ENCODE data around the gene MACC1. TPM values are rescaled to one million over a fixed set of nuclear protein-coding genes. Genes with fewer than 3 reads are reported as not detected.

The MACC1 gene
- total and polyA plus RNA-seq, 9 of the 15 experiments (the other 6 are each of a cell fraction or from before 2014, with no cell fraction given): 5.9 to 30.2 (median 10.4) TPM

GRCh38 chr7:20229081-20229480 lies 11.9 kb upstream of the MACC1 start (continued):
- TF ChIP-seq ZNF318 (IDR thresholded peaks at IDR 0.05; ENCODE audit: borderline replicate concordance in 1 of 2, low read depth in 1 of 2) (no peak), DEAF1 (CRISPR knock-in tag; IDR thresholded peaks at IDR 0.05) (no peak), ZBTB11 (CRISPR knock-in tag; IDR thresholded peaks at IDR 0.05) (no peak), DDX20 (tag; IDR thresholded peaks at IDR 0.05; ENCODE audit: low read depth) (no peak), TCF7L2 (IDR thresholded peaks at IDR 0.05; ENCODE audit: low read depth, low read length) (no peak), TSC22D4 (tag; IDR thresholded peaks at IDR 0.05) (no peak), ZBTB17 (CRISPR knock-in tag; IDR thresholded peaks at IDR 0.05) (no peak), ZNF239 (CRISPR knock-in tag; IDR thresholded peaks at IDR 0.05) (no peak)
